Stimulated activated effector memory CD8-positive, alpha-beta T cell treated with anti-CD3 and anti-CD28 coated beads, Interleukin-12 subunit alpha, Interleukin-12 subunit beta, amount 100 ng/mL, for 72 hours (primary cell): ENCODE results near the gene KIF24.

Experiments
- ATAC-seq: fragments of 150-1000 bp; cut with Tn5 transposase; 2 replicates; pipeline ENCODE4 v1.10.0; 2021
- DNase-seq, 2 donors: peaks; one replicate each; pipeline ENCODE4 v3.0.0; 2021 to 2022; ENCODE audit warnings: low spot score in 2 of 2
- H3K27ac Mint-ChIP-seq: one replicate; pipeline ENCODE4 v1.8.0; 2022; ENCODE audit warnings: mild to moderate bottlenecking, mixed read lengths
- H3K36me3 Mint-ChIP-seq: one replicate; pipeline ENCODE4 v1.8.0; 2022; ENCODE audit warnings: mild to moderate bottlenecking, mixed read lengths
- H3K4me1 Mint-ChIP-seq: one replicate; pipeline ENCODE4 v1.8.0; 2022; ENCODE audit warnings: mixed read lengths
- H3K4me3 Mint-ChIP-seq: one replicate; pipeline ENCODE4 v1.8.0; 2022; ENCODE audit warnings: mild to moderate bottlenecking, mixed read lengths
- H3K9me3 Mint-ChIP-seq: one replicate; pipeline ENCODE4 v1.8.0; 2022; ENCODE audit warnings: mixed read lengths

KIF24 gene

GRCh38 chr9:34328987-34329832, at the start of gene KIF24, which contains the start of gene NUDT2:
KIF24 (minus strand) TSS chr9:34329268; CDS start chr9:34311346, 17,922 bp downstream.
NUDT2 (plus strand) TSS chr9:34329569; CDS start chr9:34339040, 9,471 bp downstream.
- Mint-ChIP-seq H3K4me1 (peaks cover 20% of the 10 kb centered on the region), H3K27ac (peak within 1 kb of the TSS; percentile 99), H3K4me3 (peak within 1 kb of the TSS; percentile 96), H3K36me3 (peaks cover 13% of the 10 kb centered on the region), H3K9me3 (no peaks in the 10 kb centered on the region)
- ATAC-seq (peak; percentile 97), DNase-seq (peak; percentile 87 to 96)

GRCh38 chr9:34378376-34379060, 49.5 kb upstream of the KIF24 start:
- Mint-ChIP-seq H3K9me3 (no peaks in the 10 kb centered on the region), H3K4me3 (peak overlapping the region; percentile 83), H3K4me1 (peaks cover 47% of the 10 kb centered on the region), H3K27ac (no peak overlapping the region), H3K36me3 (no peaks in the 10 kb centered on the region)
- ATAC-seq (no peak), DNase-seq (peak in 1 of 2 donors; percentile 45)

- Mint-ChIP-seq H3K4me3 (peak overlapping the region; percentile 83), H3K4me1 (peaks cover 47% of the 10 kb centered on the region), H3K36me3 (no peaks in the 10 kb centered on the region), H3K27ac (no peak overlapping the region), H3K9me3 (no peaks in the 10 kb centered on the region)
- no peak for DNase-seq
- no peak for ATAC-seq
Observed at GRCh38 chr9:34377404-34377746, 48.3 kb upstream of the KIF24 start.

- Mint-ChIP-seq H3K27ac (peak within 1 kb of the TSS; percentile 21), H3K9me3 (no peaks in the 10 kb centered on the region), H3K36me3 (no peaks in the 10 kb centered on the region), H3K4me1 (peaks cover 47% of the 10 kb centered on the region), H3K4me3 (peak within 1 kb of the TSS; percentile 83)
- ATAC-seq (peak; percentile 90), DNase-seq (peak; percentile 88 to 99)
Observed at GRCh38 chr9:34376596-34377403, 47.7 kb upstream of the KIF24 start, which contains the start of gene MYORG. MYORG (minus strand) TSS chr9:34376898; CDS start chr9:34372943, 3,955 bp downstream.

GRCh38 chr9:34375901-34376595, 47.0 kb upstream of the KIF24 start:
- H3K4me1 Mint-ChIP-seq, result peaks cover 45% of the 10 kb centered on the region
- no peaks in the 10 kb centered on the region for H3K9me3 Mint-ChIP-seq
- peak; percentile 30 for ATAC-seq
- peak overlapping the region; percentile 21 for H3K27ac Mint-ChIP-seq
- peak overlapping the region; percentile 83 for H3K4me3 Mint-ChIP-seq
- no peaks in the 10 kb centered on the region for H3K36me3 Mint-ChIP-seq
- peak; percentile 36 to 78 for DNase-seq

- no peak for ATAC-seq
- Mint-ChIP-seq H3K4me3 (peak overlapping the region; percentile 83), H3K4me1 (peaks cover 39% of the 10 kb centered on the region), H3K36me3 (peaks cover 1% of the 10 kb centered on the region), H3K9me3 (no peaks in the 10 kb centered on the region), H3K27ac (peak overlapping the region; percentile 21)
- DNase-seq, result peak in 1 of 2 donors; percentile 41
Observed at GRCh38 chr9:34374905-34375552, 46.0 kb upstream of the KIF24 start.

- no peak overlapping the region for H3K27ac Mint-ChIP-seq
- no peak overlapping the region for H3K4me3 Mint-ChIP-seq
- no peak for DNase-seq
- H3K9me3 Mint-ChIP-seq, result no peaks in the 10 kb centered on the region
- no peak for ATAC-seq
- peaks cover 32% of the 10 kb centered on the region for H3K4me1 Mint-ChIP-seq
- peaks cover 4% of the 10 kb centered on the region for H3K36me3 Mint-ChIP-seq
Observed at GRCh38 chr9:34374339-34374738, 45.3 kb upstream of the KIF24 start.

GRCh38 chr9:34373749-34374148, 44.7 kb upstream of the KIF24 start:
- H3K4me1 Mint-ChIP-seq, result peaks cover 27% of the 10 kb centered on the region
- no peaks in the 10 kb centered on the region for H3K9me3 Mint-ChIP-seq
- peak in 1 of 2 donors; percentile 45 for DNase-seq
- H3K27ac Mint-ChIP-seq, result no peak overlapping the region
- no peak overlapping the region for H3K4me3 Mint-ChIP-seq
- peaks cover 4% of the 10 kb centered on the region for H3K36me3 Mint-ChIP-seq
- no peak for ATAC-seq

- Mint-ChIP-seq H3K9me3 (no peaks in the 10 kb centered on the region), H3K4me1 (peaks cover 23% of the 10 kb centered on the region), H3K36me3 (peaks cover 4% of the 10 kb centered on the region), H3K4me3 (no peak overlapping the region), H3K27ac (no peak overlapping the region)
- ATAC-seq, result no peak
- peak in 1 of 2 donors; percentile 47 for DNase-seq
Observed at GRCh38 chr9:34372467-34373011, 43.5 kb upstream of the KIF24 start.

GRCh38 chr9:34371886-34372466, 42.9 kb upstream of the KIF24 start:
- Mint-ChIP-seq H3K36me3 (peaks cover 4% of the 10 kb centered on the region), H3K9me3 (no peaks in the 10 kb centered on the region), H3K4me3 (no peak overlapping the region), H3K27ac (no peak overlapping the region), H3K4me1 (peaks cover 20% of the 10 kb centered on the region)
- no peak for ATAC-seq
- peak in 1 of 2 donors; percentile 44 for DNase-seq

- Mint-ChIP-seq H3K4me1 (peaks cover 16% of the 10 kb centered on the region), H3K4me3 (peak overlapping the region; percentile 48), H3K27ac (no peak overlapping the region), H3K9me3 (no peaks in the 10 kb centered on the region), H3K36me3 (peaks cover 4% of the 10 kb centered on the region)
- no peak for DNase-seq
- peak; percentile 62 for ATAC-seq
Observed at GRCh38 chr9:34370970-34371880, 42.2 kb upstream of the KIF24 start.

- DNase-seq, result peak in 1 of 2 donors; percentile 45
- peaks cover 4% of the 10 kb centered on the region for H3K36me3 Mint-ChIP-seq
- peaks cover 8% of the 10 kb centered on the region for H3K4me1 Mint-ChIP-seq
- H3K9me3 Mint-ChIP-seq, result no peaks in the 10 kb centered on the region
- no peak for ATAC-seq
- no peak overlapping the region for H3K27ac Mint-ChIP-seq
- H3K4me3 Mint-ChIP-seq, result peak overlapping the region; percentile 48
Observed at GRCh38 chr9:34370335-34370969, 41.4 kb upstream of the KIF24 start.
